ENCODE results near the gene VEGFB.
A peak's percentile ranks its signal among the peaks of the same experiment; 100 is the strongest.
"Not testable (repeated sequence)": the region's sequence is repeated elsewhere in the genome, so short reads cannot be mapped to it uniquely, and the experiment has no call there.

VEGFB gene

DNA sequence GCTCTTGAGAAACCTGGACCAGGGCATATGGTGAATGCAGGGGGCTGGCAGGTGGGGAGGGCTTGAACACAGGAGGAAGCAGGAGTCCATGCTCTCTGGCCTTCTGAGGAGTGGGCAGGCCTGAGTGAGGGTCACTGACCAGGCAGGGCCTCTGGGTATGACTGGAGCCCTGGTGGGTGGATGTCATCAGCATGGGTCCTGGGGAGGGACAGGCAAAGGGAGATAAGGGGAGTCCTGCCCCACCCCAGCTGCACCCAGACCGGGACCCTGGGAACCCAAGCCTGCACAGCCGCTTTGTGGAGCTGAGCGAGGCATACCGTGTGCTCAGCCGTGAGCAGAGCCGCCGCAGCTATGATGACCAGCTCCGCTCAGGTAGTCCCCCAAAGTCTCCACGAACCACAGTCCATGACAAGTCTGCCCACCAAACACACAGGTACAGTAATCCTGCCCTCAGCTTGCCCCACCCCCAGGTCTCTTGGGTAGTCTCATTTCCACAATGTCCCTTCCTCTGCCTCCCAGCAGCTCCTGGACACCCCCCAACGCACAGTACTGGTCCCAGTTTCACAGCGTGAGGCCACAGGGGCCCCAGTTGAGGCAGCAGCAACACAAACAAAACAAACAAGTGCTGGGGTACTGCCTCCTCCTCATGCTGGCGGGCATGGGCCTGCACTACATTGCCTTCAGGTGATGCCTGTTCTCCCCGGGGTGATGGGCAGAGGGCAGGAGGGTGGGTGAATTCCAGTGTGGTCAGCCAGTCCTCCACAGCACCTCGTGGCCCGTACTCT lies 2.0 kb upstream of the VEGFB start:
- DNase-seq: no peak

DNA sequence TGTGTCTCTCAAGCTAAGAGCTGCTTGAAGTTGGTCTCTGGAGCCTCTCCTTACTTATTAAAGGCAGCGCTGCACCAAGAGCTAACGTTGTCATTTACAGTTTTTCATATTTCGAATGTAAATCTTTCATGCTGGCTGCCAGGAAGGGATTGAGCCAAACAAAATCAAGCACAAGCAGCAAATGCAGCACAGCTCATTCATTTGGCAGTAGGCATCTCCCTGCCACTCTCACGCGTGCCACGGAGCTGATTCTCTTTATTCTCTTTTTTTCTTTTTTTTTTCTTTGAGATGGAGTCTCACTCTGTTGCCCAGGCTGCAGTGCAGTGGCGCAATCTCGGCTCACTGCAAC lies 1.4 kb upstream of the VEGFB start:
- no peak for DNase-seq

DNA sequence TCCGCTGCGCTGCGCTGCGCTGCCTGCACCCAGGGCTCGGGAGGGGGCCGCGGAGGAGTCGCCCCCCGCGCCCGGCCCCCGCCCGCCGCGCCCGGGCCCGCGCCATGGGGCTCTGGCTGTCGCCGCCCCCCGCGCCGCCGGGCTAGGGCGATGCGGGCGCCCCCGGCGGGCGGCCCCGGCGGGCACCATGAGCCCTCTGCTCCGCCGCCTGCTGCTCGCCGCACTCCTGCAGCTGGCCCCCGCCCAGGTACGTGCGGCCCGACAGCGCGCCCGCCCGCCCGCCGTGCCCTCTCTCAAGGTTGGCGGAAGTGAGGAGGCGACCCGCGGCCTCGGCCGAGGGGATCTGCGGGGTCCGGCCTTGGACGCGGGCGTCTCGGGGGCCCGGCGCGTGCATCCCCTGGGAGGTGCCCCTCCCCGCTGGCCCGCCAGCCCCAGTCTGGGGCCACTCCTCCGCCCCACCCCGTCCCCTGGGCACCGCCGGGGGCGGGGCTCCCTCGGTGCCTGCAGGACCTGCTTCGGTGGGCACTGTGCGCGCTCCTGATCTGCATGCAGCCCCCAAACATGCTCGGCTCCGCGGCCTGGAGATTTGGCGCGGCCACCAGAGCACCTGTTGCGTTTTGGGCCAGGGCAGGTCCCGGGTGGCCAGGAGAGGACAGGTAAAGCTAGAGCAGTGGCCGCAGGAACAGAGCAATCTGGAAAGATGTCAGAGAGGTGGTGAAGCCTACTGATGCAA lies 429 bp downstream of the VEGFB start:
- DNase-seq: peak in 1 of 14 donors; percentile 54

DNA sequence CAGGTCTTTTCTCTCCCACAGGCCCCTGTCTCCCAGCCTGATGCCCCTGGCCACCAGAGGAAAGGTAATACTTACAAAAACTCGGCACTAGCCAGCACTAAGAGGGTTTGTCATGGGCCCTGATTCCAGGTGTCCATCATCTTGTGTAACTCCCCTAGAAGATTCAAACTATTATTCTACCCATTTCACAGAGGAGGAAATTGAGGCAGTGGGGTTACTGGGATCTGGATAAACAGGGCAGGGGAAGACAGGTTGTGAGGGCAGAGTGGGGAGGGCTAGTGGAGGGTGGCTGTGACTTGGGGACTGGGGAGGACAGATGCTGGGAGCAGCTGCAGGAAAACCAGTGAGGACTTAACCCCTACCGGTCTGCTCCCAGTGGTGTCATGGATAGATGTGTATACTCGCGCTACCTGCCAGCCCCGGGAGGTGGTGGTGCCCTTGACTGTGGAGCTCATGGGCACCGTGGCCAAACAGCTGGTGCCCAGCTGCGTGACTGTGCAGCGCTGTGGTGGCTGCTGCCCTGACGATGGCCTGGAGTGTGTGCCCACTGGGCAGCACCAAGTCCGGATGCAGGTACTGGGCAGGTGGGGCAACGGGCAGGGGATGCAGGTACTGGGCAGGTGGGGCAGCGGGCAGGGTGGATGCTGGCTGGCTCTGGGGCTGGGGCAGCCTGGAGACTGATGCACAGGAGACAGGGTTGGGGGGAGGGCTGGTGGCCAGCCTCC lies 1.2 kb downstream of the VEGFB start:
- DNase-seq: no peak

DNA sequence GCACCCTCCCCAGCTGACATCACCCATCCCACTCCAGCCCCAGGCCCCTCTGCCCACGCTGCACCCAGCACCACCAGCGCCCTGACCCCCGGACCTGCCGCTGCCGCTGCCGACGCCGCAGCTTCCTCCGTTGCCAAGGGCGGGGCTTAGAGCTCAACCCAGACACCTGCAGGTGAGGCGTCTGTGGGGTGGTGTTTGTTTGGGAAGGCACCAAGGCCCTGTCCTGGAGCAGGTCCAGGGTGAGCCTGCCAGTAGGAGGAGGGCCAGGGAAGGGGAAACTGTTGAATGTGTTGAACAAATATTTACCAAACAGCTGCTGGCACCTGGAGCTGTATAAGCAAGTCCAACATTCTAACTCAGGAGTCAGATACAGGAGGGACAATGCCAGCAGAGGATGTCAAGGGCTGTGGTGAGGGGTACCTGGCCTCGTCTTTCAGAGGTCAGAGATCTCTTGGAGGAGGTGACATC lies 3.1 kb downstream of the VEGFB start:
- no peak for DNase-seq

DNA sequence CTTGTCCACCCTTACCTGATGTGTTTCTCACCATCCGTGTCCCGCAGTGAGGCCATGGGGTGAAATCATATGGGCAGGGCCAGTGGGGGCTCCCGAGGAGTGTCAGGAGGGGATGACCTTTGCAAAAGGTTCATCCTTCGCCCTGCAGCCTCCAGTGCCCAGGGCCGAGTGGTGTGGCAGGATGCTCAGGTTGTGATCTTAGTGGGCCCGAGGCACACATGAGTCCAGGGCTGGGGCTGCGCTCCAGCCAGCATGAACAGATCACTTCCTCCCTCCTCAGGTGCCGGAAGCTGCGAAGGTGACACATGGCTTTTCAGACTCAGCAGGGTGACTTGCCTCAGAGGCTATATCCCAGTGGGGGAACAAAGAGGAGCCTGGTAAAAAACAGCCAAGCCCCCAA lies 3.7 kb downstream of the VEGFB start:
- DNase-seq: no peak

DNA sequence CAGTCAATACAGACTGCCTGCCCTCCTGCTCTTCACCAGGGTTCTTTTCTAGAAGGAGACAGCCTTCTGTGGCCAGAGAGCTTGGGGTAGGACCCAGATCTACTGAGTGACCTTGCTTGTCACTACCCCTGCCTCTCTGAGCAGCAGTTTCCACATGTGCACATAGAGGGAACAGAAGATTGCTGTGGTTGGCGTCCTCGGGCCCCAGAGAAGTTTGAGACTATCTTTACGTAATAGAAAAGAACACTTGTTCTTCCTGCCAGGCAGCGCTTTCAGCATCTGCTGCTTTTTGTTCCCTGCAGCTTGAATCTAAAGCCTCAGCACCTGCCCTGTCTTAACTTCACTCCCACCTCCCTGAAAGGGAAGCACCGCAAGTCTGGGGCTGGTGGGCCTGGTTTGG lies 4.6 kb downstream of the VEGFB start:
- DNase-seq: no peak

DNA sequence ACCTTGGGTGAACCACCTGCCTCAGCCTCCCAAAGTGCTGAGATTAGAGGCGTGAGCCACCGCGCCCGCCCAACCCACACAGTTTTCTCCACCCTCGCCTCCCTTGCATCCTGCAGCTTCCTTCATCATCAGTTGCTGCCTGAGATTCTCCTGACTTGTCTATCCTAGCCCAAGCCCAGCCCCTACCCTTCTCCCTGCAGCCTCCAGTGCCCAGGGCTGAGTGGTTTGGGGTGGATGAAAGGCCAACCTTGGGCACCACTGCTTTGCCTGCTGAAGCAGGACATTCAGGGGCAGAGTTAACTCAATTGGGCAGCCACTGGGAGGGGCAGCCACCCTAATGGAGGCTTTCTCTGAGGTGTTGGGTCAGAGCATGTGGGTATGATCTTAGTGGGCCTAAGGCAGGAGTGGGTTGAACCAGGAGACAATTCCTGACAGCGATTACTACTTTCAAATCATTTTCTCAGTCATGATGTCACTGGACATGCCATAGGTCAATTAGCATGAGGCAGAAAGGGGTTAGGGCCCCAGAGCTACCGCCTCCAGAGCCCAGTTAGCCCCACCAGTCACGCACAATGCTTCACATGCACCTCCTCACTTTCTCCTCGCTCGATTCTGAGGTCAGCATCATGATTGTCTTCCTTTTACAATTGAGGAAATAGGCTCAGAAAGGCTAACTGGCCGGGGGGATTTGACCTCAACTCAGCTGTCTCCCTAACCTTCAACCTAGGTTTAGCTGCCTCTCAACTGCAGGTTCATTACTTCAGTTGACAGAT lies 5.5 kb downstream of the VEGFB start:
- peak in 3 of 14 donors; percentile 51 to 63 (median 51) for DNase-seq

DNA sequence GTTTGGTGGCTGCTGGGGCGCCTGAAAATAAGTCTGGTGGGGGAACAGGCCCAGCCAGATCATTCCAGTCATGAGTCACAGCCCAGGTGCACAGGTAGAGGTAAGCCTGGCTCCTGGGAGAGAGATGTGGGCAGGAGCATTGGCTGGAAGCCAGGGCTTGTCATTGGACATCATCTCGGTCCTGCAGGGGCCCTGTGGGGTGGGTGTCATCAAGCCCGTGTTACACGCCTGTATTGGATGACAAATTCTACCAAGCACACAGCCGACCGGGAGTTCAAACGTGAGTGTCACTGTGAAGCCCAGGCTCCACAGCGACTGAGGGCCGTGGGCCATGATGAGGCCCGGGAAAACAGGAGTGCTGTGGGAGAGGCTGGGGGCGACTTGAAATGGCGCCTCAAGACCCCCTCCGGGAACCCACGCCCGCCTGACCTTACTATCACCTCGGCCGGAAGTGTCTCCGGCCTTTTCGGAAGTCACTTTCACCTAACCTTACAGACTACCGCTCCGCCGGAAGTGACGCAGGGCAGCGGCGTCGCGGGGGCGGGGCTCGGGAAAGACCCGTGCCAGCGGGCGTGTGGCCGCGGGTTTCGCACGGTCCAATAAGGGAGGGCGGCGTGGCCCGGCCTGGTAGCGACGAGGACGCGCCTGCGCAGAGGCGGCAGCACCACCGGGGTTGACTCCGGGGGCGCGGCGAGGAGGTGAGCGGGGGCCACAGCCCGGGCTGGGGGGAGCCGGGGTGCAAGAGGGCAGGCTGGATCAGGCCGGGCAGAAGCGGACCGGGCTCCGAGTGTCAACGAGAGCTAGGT lies 6.3 kb downstream of the VEGFB start, which contains the start of gene FKBP2:
TSS of gene FKBP2 (plus strand) at position 661 of the 806 bp plus-strand sequence. CDS start 1,293 bp downstream, outside the sequence.
- DNase-seq: peak; percentile 91 to 100 (median 99)

DNA sequence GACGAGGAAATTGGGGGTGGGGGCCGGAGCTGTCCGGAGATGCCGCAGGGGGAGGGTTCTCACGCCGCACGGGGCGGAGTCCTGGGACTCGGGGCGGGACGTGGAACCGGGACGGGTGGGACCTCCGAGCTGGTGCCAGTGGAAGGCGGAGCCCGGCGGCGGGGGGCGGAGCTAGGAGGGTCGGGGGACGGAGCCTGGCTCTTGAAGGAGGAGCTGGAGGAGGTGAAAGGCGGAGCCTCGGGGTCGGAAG lies 6.8 kb downstream of the VEGFB start:
- peak; percentile 91 to 100 (median 99) for DNase-seq

DNA sequence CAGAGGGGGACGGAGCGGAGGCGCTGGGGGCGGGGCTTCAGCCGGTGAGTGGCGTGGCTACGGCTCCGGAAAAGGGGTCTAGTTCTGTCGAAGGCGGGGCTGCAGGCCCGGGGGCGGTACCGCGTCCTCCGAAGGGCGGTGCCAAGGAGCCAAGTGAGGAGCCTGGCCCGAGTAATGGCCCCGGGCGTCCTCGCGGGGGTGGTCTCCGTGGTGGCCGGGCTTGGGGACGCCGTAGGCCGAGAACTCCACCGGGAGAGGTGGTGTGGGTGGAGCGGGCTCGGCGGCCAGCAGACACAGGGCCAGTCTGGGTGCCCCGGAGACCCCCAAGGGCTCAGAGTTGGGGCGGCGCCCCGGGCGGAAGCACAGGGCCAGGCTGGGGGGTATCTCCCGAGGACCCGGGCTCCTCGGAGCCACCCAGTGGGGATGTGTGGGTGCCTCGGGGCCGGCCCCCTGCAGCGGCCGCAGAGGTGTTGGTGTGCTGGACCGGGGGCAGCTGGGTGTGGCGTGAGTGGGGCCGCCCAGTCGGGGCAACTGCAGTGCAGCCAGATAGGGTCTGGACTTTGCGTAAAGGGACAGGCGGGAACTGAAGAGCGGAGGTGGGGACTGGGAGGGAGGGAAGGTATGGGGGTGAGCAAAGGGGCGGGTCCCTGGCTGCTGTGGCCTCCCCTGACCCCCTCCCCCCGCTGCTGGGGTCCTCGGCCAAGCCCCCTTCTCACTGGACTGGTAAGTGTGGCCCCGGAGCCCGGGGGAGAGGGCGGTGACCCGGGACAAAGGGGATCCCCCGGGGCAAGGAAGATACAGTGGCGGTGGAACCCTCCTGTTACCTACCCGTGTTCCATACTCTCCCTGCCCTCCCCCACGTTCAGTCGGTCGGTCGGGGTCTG lies 7.3 kb downstream of the VEGFB start:
- peak in 3 of 14 donors; percentile 44 to 63 (median 53) for DNase-seq

DNA sequence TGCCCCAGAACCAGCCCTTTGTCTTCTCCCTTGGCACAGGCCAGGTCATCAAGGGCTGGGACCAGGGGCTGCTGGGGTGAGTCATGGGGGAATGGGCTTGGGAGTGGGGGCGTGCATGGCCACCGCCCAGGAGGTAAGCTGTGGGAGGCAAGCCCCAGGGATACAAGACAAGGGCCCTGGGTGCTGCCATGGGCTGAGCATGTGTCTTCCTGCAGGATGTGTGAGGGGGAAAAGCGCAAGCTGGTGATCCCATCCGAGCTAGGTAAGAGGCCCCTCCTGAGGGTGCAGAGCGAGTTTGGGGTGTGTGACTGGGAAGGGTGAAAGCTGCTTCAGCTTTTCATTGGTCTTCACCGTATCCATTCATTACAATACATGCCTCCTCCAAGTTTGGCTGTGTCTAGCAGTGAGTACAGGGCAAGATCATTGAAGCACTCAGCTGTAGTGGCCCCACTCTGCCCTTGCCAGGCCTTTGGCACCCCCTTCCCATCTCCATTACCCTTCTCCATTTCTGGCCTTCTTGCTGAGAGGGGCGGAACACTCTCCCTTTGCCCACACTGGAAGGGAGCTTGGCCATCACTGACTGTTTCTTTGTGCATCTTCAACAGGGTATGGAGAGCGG lies 9.0 kb downstream of the VEGFB start:
- no peak for DNase-seq

DNA sequence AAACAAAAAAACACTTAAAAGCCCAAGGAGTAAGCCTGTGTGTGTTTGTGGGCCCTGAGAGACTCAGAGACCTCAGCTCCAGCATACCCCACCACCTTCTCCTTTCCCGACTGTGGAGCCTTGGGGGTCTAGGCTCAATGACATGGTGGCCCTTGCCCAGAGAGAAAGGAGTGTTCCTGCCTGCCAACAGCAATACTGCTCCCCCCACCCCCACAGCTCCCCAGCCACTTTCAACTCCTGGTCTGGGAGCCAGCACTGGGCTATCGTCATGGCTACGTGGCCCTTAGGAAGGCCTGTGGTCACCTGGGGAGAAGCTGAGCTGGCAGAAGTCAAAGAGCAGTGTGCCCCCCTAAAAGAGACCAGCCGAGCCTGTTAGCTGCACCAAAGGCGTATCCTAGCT lies 9.7 kb downstream of the VEGFB start:
- no peak for DNase-seq

DNA sequence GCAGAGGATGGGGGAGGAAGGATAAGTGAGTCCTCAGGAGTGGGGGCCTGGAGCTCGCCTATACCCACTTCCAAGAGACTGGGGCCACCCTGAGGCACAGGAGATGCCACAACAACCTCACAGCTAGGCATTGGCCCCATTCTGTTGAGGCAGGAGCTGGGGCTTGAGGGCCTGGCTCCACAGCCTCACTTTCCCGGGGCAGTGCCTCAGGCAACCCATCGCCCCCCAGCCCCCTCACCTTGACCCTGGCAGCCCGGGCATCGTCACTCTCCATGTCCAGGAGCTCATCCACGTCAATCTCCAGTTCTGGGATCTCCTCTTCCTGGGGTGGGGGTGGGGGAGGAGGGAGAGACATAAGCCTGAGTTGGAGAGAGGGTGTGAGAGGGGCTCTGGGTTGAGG lies 10.6 kb downstream of the VEGFB start:
- DNase-seq: no peak

DNA sequence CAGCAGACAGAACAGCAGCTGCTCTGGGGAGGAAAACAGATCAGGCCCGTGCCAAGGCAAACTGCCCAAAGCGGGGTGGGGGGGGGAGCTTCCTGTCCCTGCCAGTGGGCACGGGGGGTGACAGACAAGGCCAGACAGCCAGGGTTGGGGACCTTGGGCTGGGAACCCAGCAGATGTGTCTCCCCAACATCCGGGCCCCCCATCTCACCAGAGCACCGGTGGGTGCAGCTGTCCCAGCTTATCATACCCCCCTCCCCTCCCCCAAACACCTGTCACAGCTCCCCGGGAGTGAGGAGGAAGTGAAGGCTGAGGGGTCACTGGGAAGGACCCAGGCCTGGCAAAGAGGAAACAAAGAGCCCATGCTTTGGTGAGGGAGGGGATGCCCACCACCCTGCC lies 11.0 kb downstream of the VEGFB start:
- peak in 1 of 14 donors; percentile 42 for DNase-seq

DNA sequence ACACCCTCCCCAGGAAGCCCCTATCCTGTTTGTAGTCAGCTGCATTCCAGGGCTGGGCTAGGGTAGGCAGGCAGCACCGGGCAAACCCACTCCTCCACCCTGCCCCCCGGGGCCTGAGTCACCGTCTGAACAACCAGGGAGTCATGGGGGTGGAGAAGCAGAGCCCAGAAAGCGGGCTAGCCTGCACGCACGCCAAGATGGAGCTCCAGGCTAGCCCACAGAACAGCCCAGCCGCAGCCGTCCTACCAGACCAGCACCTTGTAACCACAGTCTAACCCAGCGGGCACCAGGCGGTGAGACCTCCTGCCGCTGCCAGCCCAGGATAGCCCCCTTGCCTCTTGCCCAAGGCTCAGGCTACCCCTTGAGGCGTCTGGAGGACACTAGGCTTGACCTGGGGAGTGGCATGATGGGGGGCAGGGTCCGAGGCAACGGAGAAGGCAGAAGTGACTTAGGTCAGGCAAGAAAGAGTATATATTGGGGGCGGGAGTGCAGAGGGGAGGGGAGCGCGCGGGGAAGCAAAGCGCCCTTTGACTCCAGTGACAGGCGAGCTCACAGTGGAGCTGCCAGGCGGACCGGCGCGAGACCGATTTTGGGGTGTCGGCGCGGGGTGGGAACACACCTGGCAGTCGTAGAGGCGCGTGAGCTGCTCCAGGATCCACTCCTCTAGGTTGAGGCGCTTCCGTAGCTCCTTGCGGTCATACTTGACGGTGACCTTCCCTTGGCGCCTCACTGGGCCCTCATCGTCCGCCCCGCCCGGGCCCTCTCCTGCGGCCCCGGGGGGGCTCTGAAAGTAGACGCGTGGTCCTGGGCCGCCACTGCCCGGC lies 11.6 kb downstream of the VEGFB start:
- peak in 8 of 14 donors; percentile 16 to 78 (median 40) for DNase-seq

DNA sequence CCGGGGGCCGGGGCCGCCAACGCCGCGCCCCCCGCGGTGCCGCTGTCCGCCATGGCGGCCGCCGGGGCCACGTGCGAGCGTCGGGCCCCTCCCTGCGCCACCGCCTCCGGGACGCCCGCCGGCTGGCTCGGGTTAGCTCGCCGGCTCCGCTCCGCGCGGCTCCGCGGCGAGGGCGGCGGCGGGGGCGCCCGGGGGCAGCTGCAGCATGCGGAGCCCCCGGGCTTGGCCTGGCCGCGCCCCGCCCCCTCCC lies 12.2 kb downstream of the VEGFB start:
- not testable (repeated sequence) for DNase-seq

DNA sequence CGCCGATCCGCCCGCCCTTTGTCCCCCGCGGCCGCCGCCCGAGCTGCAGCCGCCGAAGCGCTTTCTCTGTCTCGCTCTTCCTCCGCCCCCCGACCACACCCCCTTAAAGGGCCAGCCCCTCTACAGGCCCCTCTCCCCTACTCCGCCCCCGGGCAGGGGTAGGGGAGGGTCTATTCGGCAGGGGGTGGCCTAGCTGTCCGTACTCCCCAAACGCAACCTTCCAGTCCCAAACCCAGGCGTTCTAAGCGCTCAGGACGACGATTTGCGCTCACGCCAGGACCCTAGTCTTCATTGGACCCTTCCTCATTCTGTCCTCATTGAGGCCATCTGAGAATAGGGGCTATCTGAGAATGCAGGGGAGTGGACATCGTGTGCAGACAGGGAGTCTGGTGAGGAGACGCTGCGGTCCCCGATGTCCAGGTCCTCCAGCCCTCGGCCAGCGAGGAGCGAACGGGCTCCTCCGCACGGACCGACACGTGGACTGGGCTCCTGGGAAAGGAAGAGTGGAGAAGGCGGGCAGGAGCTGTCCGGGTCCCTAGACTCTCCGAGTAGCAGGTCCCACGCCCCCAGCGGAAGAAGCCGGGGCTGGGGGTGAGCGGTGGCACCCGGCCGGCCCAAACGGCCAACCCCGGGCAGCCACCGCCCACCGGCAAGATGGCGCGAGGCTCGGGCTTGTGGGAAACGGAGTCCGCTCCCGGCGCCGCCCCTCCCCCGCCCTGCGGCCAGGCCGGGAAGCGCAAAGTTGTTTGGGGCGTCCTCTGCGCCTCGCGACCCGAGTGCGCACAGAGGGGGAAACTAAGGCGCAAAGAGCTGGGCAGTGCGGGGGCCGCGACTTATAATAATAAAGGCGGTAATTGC lies 12.7 kb downstream of the VEGFB start, which contains the start of gene PPP1R14B:
TSS of gene PPP1R14B (minus strand) at position 73 of the 858 bp plus-strand sequence. CDS start 270 bp downstream, outside the sequence.
- peak in 13 of 14 donors; percentile 67 to 89 (median 73) for DNase-seq

All from C1 segment of cervical spinal cord (tissue), 14 donors.